Prostate gland (tissue), 2 donors: Measurements from ENCODE around the gene EPB41L1. TPM values are rescaled to one million over a fixed set of nuclear protein-coding genes. Genes with fewer than 3 reads are reported as not detected.

ENCODE experiments used
- DNase-seq: peaks from one replicate; pipeline ENCODE4 v3.0.0-alpha.2; 2019; ENCODE audit warnings: low spot score
- H3K27ac ChIP-seq, 2 donors: fragments of 200-600 bp; sonication (generic); 2 replicates each; pipeline ENCODE4 v1.5.1; 2017 to 2019
- H3K27me3 ChIP-seq: fragments of 200-600 bp; sonication (generic); replicated peaks from 2 replicates; pipeline ENCODE4 v1.5.1; 2019; ENCODE audit not compliant: insufficient read depth
- H3K36me3 ChIP-seq, 2 donors: fragments of 200-600 bp; sonication (generic); 1 replicate in 1 of 2; 2 replicates in 1 of 2; pipeline versions ENCODE4 v1.5.1 to v1.8.1; 2017 to 2019
- H3K4me1 ChIP-seq: fragments of 200-600 bp; sonication (generic); replicated peaks from 2 replicates; pipeline ENCODE4 v1.5.1; 2019
- H3K4me3 ChIP-seq, 2 donors: fragments of 200-600 bp; sonication (generic); 2 replicates each; pipeline ENCODE4 v1.5.1; 2017 to 2019
- H3K9me3 ChIP-seq: fragments of 200-600 bp; sonication (generic); 2 replicates; pipeline ENCODE4 v1.5.1; 2017
- CTCF ChIP-seq, 4 experiments: fragments of 200-600 bp in 2 of 4; fragments of 450-650 bp in 2 of 4; sonication (generic) in 2 of 4; IDR thresholded peaks; 1 replicate in 3 of 4; 2 replicates in 1 of 4; pipeline ENCODE4 v1.5.1; 2016 to 2019; ENCODE audit warnings: antibody characterized with exemption in 4 of 4, mild to moderate bottlenecking in 2 of 4, moderate library complexity in 2 of 4
- POLR2A ChIP-seq: fragments of 450-650 bp; IDR thresholded peaks from one replicate; pipeline ENCODE4 v1.6.1; 2016; ENCODE audit warnings: antibody characterized with exemption, mild to moderate bottlenecking
- POLR2AphosphoS5 ChIP-seq: sonication (generic); formaldehyde crosslinking; IDR thresholded peaks from one replicate; pipeline ENCODE4 v1.6.1; 2017; ENCODE audit warnings: antibody characterized with exemption
- WGBS: methylation state at CpG from one replicate; pipeline ENCODE4 v1.1.5; 2018; 5-methylcytosine and 5-hydroxymethylcytosine counted together
- intact Hi-C: fragments of 100-400 bp; cut with DNase I; formaldehyde crosslinking; loops from one replicate; pipeline ENCODE4 v1.14.2; 2022
- total RNA-seq, 2 donors: library from RNA; depleted of rRNA; stranded (reverse); fragments of >200 nt; gene quantifications; one replicate each; pipeline ENCODE4 v1.1.0, GENCODE V29; 2016

Gene EPB41L1
- total RNA-seq, 2 donors from 2014 or later: 27.7 to 91.1 TPM

- Histone ChIP-seq H3K9me3 (no peaks in the 10 kb centered on the region), H3K4me3 (no peak overlapping the region), H3K27ac (no peak overlapping the region), H3K36me3 (peaks cover 0 to 9% of the 10 kb centered on the region in 2 donors), H3K4me1 (no peaks in the 10 kb centered on the region), H3K27me3 (no peaks in the 10 kb centered on the region)
- DNase-seq: no peak
- intact Hi-C loops: no loop called here
- 92% methylated on average over 15 of the region's 15 CpGs for WGBS
- TF ChIP-seq POLR2A: no peak
Observed at GRCh38 chr20:36184816-36185776, 30.6 kb downstream of the EPB41L1 start.

GRCh38 chr20:36193977-36194712 lies 39.6 kb downstream of the EPB41L1 start:
- intact Hi-C loops: no loop called here
- Histone ChIP-seq H3K4me1 (no peaks in the 10 kb centered on the region), H3K27ac (no peak overlapping the region), H3K27me3 (no peaks in the 10 kb centered on the region), H3K4me3 (no peak overlapping the region), H3K36me3 (peaks cover 7 to 9% of the 10 kb centered on the region in 2 donors), H3K9me3 (no peaks in the 10 kb centered on the region)
- 90% methylated on average over 8 of the region's 10 CpGs for WGBS
- no peak for DNase-seq
- TF ChIP-seq POLR2A (no peak), CTCF (IDR thresholded peaks at IDR 0.05) (no peak), POLR2AphosphoS5 (no peak)

- Histone ChIP-seq H3K27me3 (no peaks in the 10 kb centered on the region), H3K4me1 (no peaks in the 10 kb centered on the region), H3K4me3 (no peak overlapping the region), H3K36me3 (peaks cover 0 to 9% of the 10 kb centered on the region in 2 donors), H3K27ac (no peak overlapping the region), H3K9me3 (no peaks in the 10 kb centered on the region)
- WGBS: 70% methylated on average over 2 of the region's 2 CpGs
- intact Hi-C loops: loop anchor here (2.0 to 5.0 kb wide), 2 partner anchors 39 to 202 kb away; no protein-coding TSS in a partner anchor
- TF ChIP-seq CTCF (IDR thresholded peaks at IDR 0.05) (no peak), POLR2A (no peak), POLR2AphosphoS5 (no peak)
- DNase-seq: no peak
Observed at GRCh38 chr20:36196676-36197075, 42.1 kb downstream of the EPB41L1 start.

GRCh38 chr20:36197271-36197670 lies 42.7 kb downstream of the EPB41L1 start:
- H3K9me3 ChIP-seq: no peaks in the 10 kb centered on the region
- no peaks in the 10 kb centered on the region for H3K27me3 ChIP-seq
- no peaks in the 10 kb centered on the region for H3K4me1 ChIP-seq
- DNase-seq: no peak
- WGBS: 100% methylated on average over 2 of the region's 2 CpGs
- no peak overlapping the region for H3K4me3 ChIP-seq
- TF ChIP-seq POLR2AphosphoS5 (no peak), POLR2A (no peak), CTCF (IDR thresholded peaks at IDR 0.05) (no peak)
- intact Hi-C loops: loop anchor here (2.0 to 5.0 kb wide), 2 partner anchors 40 to 202 kb away; no protein-coding TSS in a partner anchor
- no peak overlapping the region for H3K27ac ChIP-seq
- H3K36me3 ChIP-seq: peaks cover 0 to 9% of the 10 kb centered on the region in 2 donors
